ENCODE results near the gene LIX1L. TPM values are rescaled to one million over a fixed set of nuclear protein-coding genes. Genes with fewer than 3 reads are reported as not detected.

LIX1L gene
- total and polyA plus RNA-seq, 2 of the 13 experiments (the other 11 are each of a cell fraction or from before 2014, with no cell fraction given), result 8.1 to 24.9 TPM

DNA sequence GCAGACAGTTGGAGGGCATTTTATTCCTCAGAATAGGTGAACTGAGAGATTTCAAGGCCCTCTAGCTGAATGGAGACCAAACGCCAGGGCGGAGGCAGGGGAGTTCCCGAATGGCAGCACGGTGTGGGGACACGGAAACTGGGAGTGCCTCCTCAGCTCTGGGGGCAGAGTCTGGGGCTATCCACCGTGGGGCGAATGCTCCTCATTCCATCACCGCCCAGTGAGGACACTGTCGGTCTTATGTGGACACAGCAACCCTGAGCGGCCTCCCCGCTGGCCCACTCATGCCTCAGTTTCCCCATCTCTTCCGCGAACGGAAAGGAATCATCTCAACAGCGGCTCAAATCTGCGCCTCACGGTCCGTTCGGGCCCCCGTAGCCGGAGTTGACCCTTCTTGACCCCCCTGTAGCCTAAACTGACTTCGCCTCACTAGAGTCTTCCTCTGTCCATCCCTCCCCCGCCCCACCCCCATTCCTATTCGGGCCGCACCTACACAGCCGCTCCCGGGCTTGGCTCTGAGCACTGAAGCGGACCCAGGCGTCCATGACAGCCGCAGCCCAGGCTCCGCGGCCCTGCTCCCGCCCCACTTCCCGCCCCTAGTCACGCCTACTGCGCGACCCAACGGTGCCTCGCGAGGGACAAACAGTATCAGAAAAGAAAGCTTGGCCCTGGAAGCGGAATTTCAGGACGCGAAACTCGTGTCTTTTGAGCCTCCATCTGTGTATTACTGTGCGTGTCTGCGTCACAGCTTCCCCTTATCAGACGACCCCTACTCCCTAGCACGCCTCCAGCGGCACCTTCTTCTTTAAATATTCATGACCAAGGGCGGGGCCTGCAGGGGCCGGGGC is 39.4 kb downstream of the LIX1L start, which contains the start of gene PEX11B (continued):
- TF ChIP-seq CEBPB (IDR thresholded peaks at IDR 0.05; ENCODE audit: borderline replicate concordance, low read depth, low read length), result no peak
- TF ChIP-seq ZSCAN12 (CRISPR knock-in tag; IDR thresholded peaks at IDR 0.05), result peak; percentile 65; the same call in 1 of the 2 replicates
- no peak for TF ChIP-seq PAF1 (CRISPR knock-in tag; IDR thresholded peaks at IDR 0.05)
- TF ChIP-seq, protein P1, sequence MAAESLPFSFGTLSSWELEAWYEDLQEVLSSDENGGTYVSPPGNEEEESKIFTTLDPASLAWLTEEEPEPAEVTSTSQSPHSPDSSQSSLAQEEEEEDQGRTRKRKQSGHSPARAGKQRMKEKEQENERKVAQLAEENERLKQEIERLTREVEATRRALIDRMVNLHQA (CRISPR knock-in tag; IDR thresholded peaks at IDR 0.05), result no peak
- no peak for TF ChIP-seq SMAD9 (CRISPR knock-in tag; IDR thresholded peaks at IDR 0.05)
- TF ChIP-seq, protein P2, sequence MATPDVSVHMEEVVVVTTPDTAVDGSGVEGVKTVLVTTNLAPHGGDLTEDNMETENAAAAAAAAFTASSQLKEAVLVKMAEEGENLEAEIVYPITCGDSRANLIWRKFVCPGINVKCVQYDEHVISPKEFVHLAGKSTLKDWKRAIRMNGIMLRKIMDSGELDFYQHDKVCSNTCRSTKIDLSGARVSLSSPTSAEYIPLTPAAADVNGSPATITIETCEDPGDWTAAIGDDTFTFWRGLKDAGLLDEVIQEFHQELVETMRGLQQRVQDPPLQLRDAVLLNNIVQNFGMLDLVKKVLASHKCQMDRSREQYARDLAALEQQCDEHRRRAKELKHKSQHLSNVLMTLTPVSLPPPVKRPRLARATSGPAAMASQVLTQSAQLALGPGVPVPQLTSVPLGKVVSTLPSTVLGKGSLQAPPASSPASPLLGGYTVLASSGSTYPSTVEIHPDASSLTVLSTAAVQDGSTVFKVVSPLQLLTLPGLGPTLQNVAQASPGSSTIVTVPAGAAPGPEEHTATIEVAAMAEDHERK (CRISPR knock-in tag; IDR thresholded peaks at IDR 0.05; ENCODE audit: low read depth), result no peak
- no peak for TF ChIP-seq RBM22 (optimal IDR thresholded peaks at IDR 0.05; ENCODE audit: low read length)
- TF ChIP-seq REL (CRISPR knock-in tag; conservative IDR thresholded peaks at IDR 0.05), result 0 out of 2 replicates have a peak, but pooled peaks have one; percentile 38
- TF ChIP-seq, protein P3, sequence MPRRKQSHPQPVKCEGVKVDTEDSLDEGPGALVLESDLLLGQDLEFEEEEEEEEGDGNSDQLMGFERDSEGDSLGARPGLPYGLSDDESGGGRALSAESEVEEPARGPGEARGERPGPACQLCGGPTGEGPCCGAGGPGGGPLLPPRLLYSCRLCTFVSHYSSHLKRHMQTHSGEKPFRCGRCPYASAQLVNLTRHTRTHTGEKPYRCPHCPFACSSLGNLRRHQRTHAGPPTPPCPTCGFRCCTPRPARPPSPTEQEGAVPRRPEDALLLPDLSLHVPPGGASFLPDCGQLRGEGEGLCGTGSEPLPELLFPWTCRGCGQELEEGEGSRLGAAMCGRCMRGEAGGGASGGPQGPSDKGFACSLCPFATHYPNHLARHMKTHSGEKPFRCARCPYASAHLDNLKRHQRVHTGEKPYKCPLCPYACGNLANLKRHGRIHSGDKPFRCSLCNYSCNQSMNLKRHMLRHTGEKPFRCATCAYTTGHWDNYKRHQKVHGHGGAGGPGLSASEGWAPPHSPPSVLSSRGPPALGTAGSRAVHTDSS (CRISPR knock-in tag; conservative IDR thresholded peaks at IDR 0.05), result no peak
- TF ChIP-seq SUZ12 (IDR thresholded peaks at IDR 0.05; ENCODE audit: low read depth, low read length), result no peak
- no peak for TF ChIP-seq ZNF614 (CRISPR knock-in tag; IDR thresholded peaks at IDR 0.05; ENCODE audit: borderline replicate concordance)
- no peak for TF ChIP-seq NFE2L1 (CRISPR knock-in tag; IDR thresholded peaks at IDR 0.05; ENCODE audit: borderline replicate concordance)
- TF ChIP-seq, protein P4, sequence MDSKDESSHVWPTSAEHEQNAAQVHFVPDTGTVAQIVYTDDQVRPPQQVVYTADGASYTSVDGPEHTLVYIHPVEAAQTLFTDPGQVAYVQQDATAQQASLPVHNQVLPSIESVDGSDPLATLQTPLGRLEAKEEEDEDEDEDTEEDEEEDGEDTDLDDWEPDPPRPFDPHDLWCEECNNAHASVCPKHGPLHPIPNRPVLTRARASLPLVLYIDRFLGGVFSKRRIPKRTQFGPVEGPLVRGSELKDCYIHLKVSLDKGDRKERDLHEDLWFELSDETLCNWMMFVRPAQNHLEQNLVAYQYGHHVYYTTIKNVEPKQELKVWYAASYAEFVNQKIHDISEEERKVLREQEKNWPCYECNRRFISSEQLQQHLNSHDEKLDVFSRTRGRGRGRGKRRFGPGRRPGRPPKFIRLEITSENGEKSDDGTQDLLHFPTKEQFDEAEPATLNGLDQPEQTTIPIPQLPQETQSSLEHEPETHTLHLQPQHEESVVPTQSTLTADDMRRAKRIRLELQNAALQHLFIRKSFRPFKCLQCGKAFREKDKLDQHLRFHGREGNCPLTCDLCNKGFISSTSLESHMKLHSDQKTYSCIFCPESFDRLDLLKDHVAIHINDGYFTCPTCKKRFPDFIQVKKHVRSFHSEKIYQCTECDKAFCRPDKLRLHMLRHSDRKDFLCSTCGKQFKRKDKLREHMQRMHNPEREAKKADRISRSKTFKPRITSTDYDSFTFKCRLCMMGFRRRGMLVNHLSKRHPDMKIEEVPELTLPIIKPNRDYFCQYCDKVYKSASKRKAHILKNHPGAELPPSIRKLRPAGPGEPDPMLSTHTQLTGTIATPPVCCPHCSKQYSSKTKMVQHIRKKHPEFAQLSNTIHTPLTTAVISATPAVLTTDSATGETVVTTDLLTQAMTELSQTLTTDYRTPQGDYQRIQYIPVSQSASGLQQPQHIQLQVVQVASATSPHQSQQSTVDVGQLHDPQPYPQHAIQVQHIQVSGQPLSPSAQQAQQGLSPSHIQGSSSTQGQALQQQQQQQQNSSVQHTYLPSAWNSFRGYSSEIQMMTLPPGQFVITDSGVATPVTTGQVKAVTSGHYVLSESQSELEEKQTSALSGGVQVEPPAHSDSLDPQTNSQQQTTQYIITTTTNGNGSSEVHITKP (CRISPR knock-in tag; IDR thresholded peaks at IDR 0.05; ENCODE audit: low read depth), result no peak
- no peak for TF ChIP-seq ZNF775 (CRISPR knock-in tag; IDR thresholded peaks at IDR 0.05; ENCODE audit: borderline replicate concordance)
- TF ChIP-seq MAFK (conservative IDR thresholded peaks at IDR 0.05 in 1 of 2, IDR thresholded peaks at IDR 0.05 in 1 of 2; ENCODE audit: low read length in 2 of 2), result no peak
- no peak for TF ChIP-seq ZFP1 (CRISPR knock-in tag; IDR thresholded peaks at IDR 0.05)
- no peak for TF ChIP-seq ZFP62 (CRISPR knock-in tag; IDR thresholded peaks at IDR 0.05)
- no peak for TF ChIP-seq NFIC (IDR thresholded peaks at IDR 0.05; ENCODE audit: low read length)
- no peak for TF ChIP-seq FOXK2 (IDR thresholded peaks at IDR 0.05)
- peak; percentile 57; the same call in 1 of the 2 replicates for TF ChIP-seq ZNF430 (CRISPR knock-in tag; IDR thresholded peaks at IDR 0.05)
- TF ChIP-seq, protein P5, sequence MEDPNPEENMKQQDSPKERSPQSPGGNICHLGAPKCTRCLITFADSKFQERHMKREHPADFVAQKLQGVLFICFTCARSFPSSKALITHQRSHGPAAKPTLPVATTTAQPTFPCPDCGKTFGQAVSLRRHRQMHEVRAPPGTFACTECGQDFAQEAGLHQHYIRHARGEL (CRISPR knock-in tag; IDR thresholded peaks at IDR 0.05), result no peak
- TF ChIP-seq MEIS1 (CRISPR knock-in tag; IDR thresholded peaks at IDR 0.05; ENCODE audit: borderline replicate concordance), result no peak; the same call in 1 of the 2 replicates
- TF ChIP-seq, protein P6, sequence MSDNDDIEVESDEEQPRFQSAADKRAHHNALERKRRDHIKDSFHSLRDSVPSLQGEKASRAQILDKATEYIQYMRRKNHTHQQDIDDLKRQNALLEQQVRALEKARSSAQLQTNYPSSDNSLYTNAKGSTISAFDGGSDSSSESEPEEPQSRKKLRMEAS (IDR thresholded peaks at IDR 0.05), result peak; percentile 66; the same call in 1 of the 2 replicates

Measured in HepG2 (cell line).